ENCODE measurements around the gene ILF2. TPM values are rescaled to one million over a fixed set of nuclear protein-coding genes. Genes with fewer than 3 reads are reported as not detected.

The ILF2 gene
- total RNA-seq, 2 experiments from 2014 or later = 140 to 147 TPM

GRCh38 chr1:153633161-153633753 lies 37.5 kb downstream of the ILF2 start:
- intact Hi-C loops (cut with DNase I, micrococcal nuclease) = loop anchor here in 1 of 2 experiments (5.0 kb wide), 1 partner anchor 86 kb away; the partner anchor contains the start of genes S100A3 and S100A4
- Mint-ChIP-seq H3K9me3 (no peaks in the 10 kb centered on the region), H3K4me1 (ENCODE audit: low read depth) (peaks cover 43% of the 10 kb centered on the region), H3K36me3 (ENCODE audit: low read depth) (peaks cover 43% of the 10 kb centered on the region), H3K27me3 (no peaks in the 10 kb centered on the region), H3K4me3 (peak overlapping the region; percentile 100), H3K27ac (peak overlapping the region; percentile 100)
- no peak for TF ChIP-seq CTCF (IDR thresholded peaks at IDR 0.05)
- Histone ChIP-seq H3K27me3 (ENCODE audit: control insufficient read depth in 1 of 2, insufficient read depth in 2 of 2, low read length in 2 of 2) (no peaks in the 10 kb centered on the region), H3K4me1 (ENCODE audit: insufficient read depth, low read length) (peaks cover 33% of the 10 kb centered on the region), H3K27ac (ENCODE audit: low read depth in 1 of 2, low read length in 2 of 2) (peak overlapping the region in 1 of 2 donors; percentile 98), H3K36me3 (ENCODE audit: insufficient read depth, low read length) (peaks cover 26% of the 10 kb centered on the region), H3K9me3 (ENCODE audit: control insufficient read depth in 1 of 2, insufficient read depth in 1 of 2, low read length in 2 of 2) (no peaks in the 10 kb centered on the region), H3K4me3 (ENCODE audit: low read length) (peak overlapping the region; percentile 83)
- ChIA-PET CTCF (interaction anchor here (1.8 kb wide), 1 partner anchor 100 kb away, joined by 4 read pairs; no protein-coding TSS in a partner anchor), POLR2A (interaction anchor here (0.5 to 3.7 kb wide), 34 partner anchors 9 to 1322 kb away, joined by 3 to 89 read pairs (median 6); partner anchors contain the start of genes DENND4B, GATAD2B, ILF2 and INTS3)
- ATAC-seq (ENCODE audit: poor library complexity) (no peak), DNase-seq (peak in 1 of 14 experiments; percentile 25)

- DNase-seq (no peak), ATAC-seq (ENCODE audit: poor library complexity) (no peak)
- H3K27ac ChIP-seq (ENCODE audit: low read depth in 1 of 2, low read length in 2 of 2) = no peak overlapping the region
- H3K4me1 ChIP-seq (ENCODE audit: insufficient read depth, low read length) = peaks cover 28% of the 10 kb centered on the region
- Mint-ChIP-seq H3K4me1 (ENCODE audit: low read depth) (peaks cover 25% of the 10 kb centered on the region), H3K36me3 (ENCODE audit: low read depth) (peaks cover 24% of the 10 kb centered on the region), H3K27me3 (no peaks in the 10 kb centered on the region), H3K9me3 (no peaks in the 10 kb centered on the region), H3K4me3 (no peak overlapping the region), H3K27ac (peak overlapping the region; percentile 5)
- CTCF ChIA-PET = no interaction called here
- POLR2A ChIA-PET = no interaction called here
- peaks cover 7% of the 10 kb centered on the region for H3K36me3 ChIP-seq (ENCODE audit: insufficient read depth, low read length)
- no peaks in the 10 kb centered on the region for H3K27me3 ChIP-seq (ENCODE audit: control insufficient read depth in 1 of 2, insufficient read depth in 2 of 2, low read length in 2 of 2)
- no peak for TF ChIP-seq CTCF (IDR thresholded peaks at IDR 0.05)
- H3K9me3 ChIP-seq (ENCODE audit: control insufficient read depth in 1 of 2, insufficient read depth in 1 of 2, low read length in 2 of 2) = no peaks in the 10 kb centered on the region
- intact Hi-C loops (cut with DNase I, micrococcal nuclease) = loop anchor here in 1 of 2 experiments (5.0 kb wide), 1 partner anchor 84 kb away; the partner anchor contains the start of genes S100A3 and S100A4
- no peak overlapping the region for H3K4me3 ChIP-seq (ENCODE audit: low read length)
These were observed 39.5 kb downstream of the ILF2 start for GRCh38 chr1:153631047-153632022.

GRCh38 chr1:153630384-153630783 lies 40.4 kb downstream of the ILF2 start:
- intact Hi-C loops (cut with DNase I, micrococcal nuclease) = loop anchor here in 1 of 2 experiments (5.0 kb wide), 1 partner anchor 83 kb away; the partner anchor contains the start of genes S100A3 and S100A4
- ATAC-seq (ENCODE audit: poor library complexity) (no peak), DNase-seq (no peak)
- CTCF ChIA-PET = no interaction called here
- H3K27me3 Mint-ChIP-seq = no peaks in the 10 kb centered on the region
- Histone ChIP-seq H3K27me3 (ENCODE audit: control insufficient read depth in 1 of 2, insufficient read depth in 2 of 2, low read length in 2 of 2) (no peaks in the 10 kb centered on the region), H3K27ac (ENCODE audit: low read depth in 1 of 2, low read length in 2 of 2) (no peak overlapping the region), H3K9me3 (ENCODE audit: control insufficient read depth in 1 of 2, insufficient read depth in 1 of 2, low read length in 2 of 2) (no peaks in the 10 kb centered on the region), H3K4me1 (ENCODE audit: insufficient read depth, low read length) (peaks cover 19% of the 10 kb centered on the region), H3K4me3 (ENCODE audit: low read length) (no peak overlapping the region), H3K36me3 (ENCODE audit: insufficient read depth, low read length) (no peaks in the 10 kb centered on the region)
- peaks cover 16% of the 10 kb centered on the region for H3K4me1 Mint-ChIP-seq (ENCODE audit: low read depth)
- H3K9me3 Mint-ChIP-seq = no peaks in the 10 kb centered on the region
- no peak overlapping the region for H3K4me3 Mint-ChIP-seq
- no peak for TF ChIP-seq CTCF (IDR thresholded peaks at IDR 0.05)
- no peak overlapping the region for H3K27ac Mint-ChIP-seq
- peaks cover 15% of the 10 kb centered on the region for H3K36me3 Mint-ChIP-seq (ENCODE audit: low read depth)
- POLR2A ChIA-PET = no interaction called here
